Metanephros (tissue), 2 donors: ENCODE results near the gene CUL4B. TPM values are rescaled to one million over a fixed set of nuclear protein-coding genes. Genes with fewer than 3 reads are reported as not detected.

Source experiments
- small RNA-seq: library from RNA; depleted of rRNA; stranded (forward); fragments of <200 nt; gene quantifications from one replicate; pipeline ENCODE3, GENCODE V24; 2014; ENCODE audit warnings: low replicate concordance
- total RNA-seq: library from RNA; depleted of rRNA; stranded (reverse); fragments of >200 nt; gene quantifications from one replicate; pipeline ENCODE4 v1.2.3, GENCODE V29; 2014

Gene CUL4B
- 37.8 TPM for total RNA-seq

DNA sequence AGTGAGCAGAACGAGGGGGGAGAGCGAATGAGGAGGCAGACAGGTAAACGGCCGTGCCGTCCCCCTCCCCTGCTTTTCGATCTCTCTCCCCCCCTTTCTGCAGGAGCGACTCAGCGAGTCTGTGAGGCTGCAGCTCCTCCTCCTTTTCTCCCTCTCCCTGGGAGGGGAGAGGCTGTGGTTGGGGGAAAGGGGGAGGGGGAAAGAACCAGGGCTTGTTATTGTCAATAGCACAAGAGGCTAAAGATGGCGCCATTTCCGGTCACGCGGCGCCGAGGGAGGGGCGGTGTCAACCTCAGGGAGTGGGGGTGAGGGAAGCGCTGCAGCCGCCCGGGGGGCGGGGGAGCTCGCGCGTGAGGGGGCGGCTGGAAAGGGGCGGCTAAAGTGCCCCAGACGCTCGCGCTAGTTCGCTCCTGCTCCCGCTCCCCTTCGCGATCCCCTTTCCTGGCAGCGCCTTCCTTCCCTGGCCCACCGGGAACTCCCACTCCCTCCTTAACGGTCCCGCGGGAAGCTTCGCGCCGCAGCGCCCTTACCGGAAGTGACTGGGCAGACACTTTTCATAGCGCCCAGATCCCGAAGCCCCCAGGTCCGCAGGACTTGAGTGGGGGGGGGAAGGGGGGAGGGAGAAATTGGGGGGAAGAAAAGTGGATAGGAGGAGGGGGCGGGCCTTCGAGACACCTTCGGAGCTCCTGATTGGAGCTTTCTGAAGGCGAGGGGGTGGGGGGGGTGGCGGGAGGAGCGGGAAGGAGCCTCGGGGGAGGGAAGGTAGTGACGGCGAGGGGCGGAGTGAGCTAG lies at the start of gene CUL4B:
Gene CUL4B (minus strand): TSS at position 121 of the 792 bp plus-strand sequence. CDS start 324 bp downstream, outside the sequence.

GRCh38 chrX:120603707-120604360 lies 43.1 kb upstream of the CUL4B start, which contains the start of gene MCTS1:
MCTS1 (plus strand) TSS chrX:120604101; CDS start chrX:120604237, 136 bp downstream.

Small RNA genes within 50 kb of the gene (small RNA-seq; reads per million reads assigned to genes)
- not detected for gene RNU7-37P

Other genes starting within 250 kb of the CUL4B start
- 0.88 TPM for gene TMEM255A, start 249.5 kb downstream of the CUL4B start, total RNA-seq
- 31.2 TPM for gene ATP1B4, start 198.9 kb downstream of the CUL4B start, total RNA-seq
- 121 TPM for gene LAMP2, start 91.7 kb downstream of the CUL4B start, total RNA-seq
- 19.9 TPM for gene MCTS1, start 43.1 kb upstream of the CUL4B start, total RNA-seq
- gene C1GALT1C1, start 69.1 kb upstream of the CUL4B start, total RNA-seq, result 17.7 TPM